ENCODE results near the gene CPVL.

- no peak for TF ChIP-seq BCL11A (tag by site-specific recombination; IDR thresholded peaks at IDR 0.05; ENCODE audit: low read depth)
- TF ChIP-seq YY1 (tag by site-specific recombination; IDR thresholded peaks at IDR 0.05): no peak
These were observed 111.1 kb downstream of the CPVL start for GRCh38 chr7:29035044-29035740.

All from HEK293 (cell line).